NOMO-1 (cell line): ENCODE measurements around the gene MERTK.
A peak's percentile ranks its signal among the peaks of the same experiment; 100 is the strongest.
"Not testable (repeated sequence)": the region's sequence is repeated elsewhere in the genome, so short reads cannot be mapped to it uniquely, and the experiment has no call there.

Experiments
- DNase-seq, 2 experiments: peaks; one replicate each; lab custom pipeline; 2025; ENCODE audit not compliant: unreplicated experiment in 2 of 2; lab: John Stamatoyannopoulos, UW

The MERTK gene

GRCh38 chr2:111909079-111909478 lies 10.7 kb downstream of the MERTK start:
- DNase-seq: no peak

- not testable (repeated sequence) for DNase-seq
These were observed 11.6 kb downstream of the MERTK start for GRCh38 chr2:111909997-111910396.

- DNase-seq: no peak
These were observed 12.3 kb downstream of the MERTK start for GRCh38 chr2:111910609-111911277.

- not testable (repeated sequence) for DNase-seq
These were observed 13.0 kb downstream of the MERTK start for GRCh38 chr2:111911295-111911977.

- DNase-seq: peak; percentile 5 to 47
These were observed 14.1 kb downstream of the MERTK start for GRCh38 chr2:111912547-111912946.

- peak in 1 of 2 experiments; percentile 3 for DNase-seq
These were observed 18.7 kb downstream of the MERTK start for GRCh38 chr2:111917106-111917505.

GRCh38 chr2:111918383-111918806 lies 20.0 kb downstream of the MERTK start:
- DNase-seq: no peak

- DNase-seq: no peak
These were observed 21.0 kb downstream of the MERTK start for GRCh38 chr2:111919365-111919764.

- DNase-seq: peak in 1 of 2 experiments; percentile 2
These were observed 21.6 kb downstream of the MERTK start for GRCh38 chr2:111919794-111920608.

- DNase-seq: no peak
These were observed 24.9 kb downstream of the MERTK start for GRCh38 chr2:111923276-111923804.

GRCh38 chr2:111924617-111925107 lies 26.3 kb downstream of the MERTK start:
- no peak for DNase-seq

- DNase-seq: no peak
These were observed 29.3 kb downstream of the MERTK start for GRCh38 chr2:111927723-111928122.

GRCh38 chr2:111930409-111930808 lies 32.0 kb downstream of the MERTK start:
- no peak for DNase-seq

GRCh38 chr2:111930875-111931274 lies 32.5 kb downstream of the MERTK start:
- DNase-seq: no peak

GRCh38 chr2:111932841-111933291 lies 34.5 kb downstream of the MERTK start:
- no peak for DNase-seq

GRCh38 chr2:111933900-111934299 lies 35.5 kb downstream of the MERTK start:
- DNase-seq: not testable (repeated sequence)

GRCh38 chr2:111936881-111937280 lies 38.5 kb downstream of the MERTK start:
- DNase-seq: no peak

GRCh38 chr2:111938392-111938791 lies 40.0 kb downstream of the MERTK start:
- no peak for DNase-seq

GRCh38 chr2:111940333-111941196 lies 42.2 kb downstream of the MERTK start:
- no peak for DNase-seq

- no peak for DNase-seq
These were observed 43.1 kb downstream of the MERTK start for GRCh38 chr2:111941531-111941930.
